NT2/D1 (cell line): ENCODE data around the gene LINGO1.

Source experiments
- YY1 ChIP-seq: IDR thresholded peaks from 2 replicates; pipeline ENCODE4 v1.6.1; 2011; ENCODE audit not compliant: insufficient read length, insufficient read depth
- ZNF274 ChIP-seq: IDR thresholded peaks from 2 replicates; pipeline ENCODE4 v1.6.1; 2011; ENCODE audit warnings: mild to moderate bottlenecking, low read depth, low read length

GRCh38 chr15:77579498-77580188 is 53.1 kb downstream of the LINGO1 start:
- TF ChIP-seq ZNF274 (no peak), YY1 (no peak)
